LoVo (cell line): ENCODE data around the gene OTOP2.
"Not testable (repeated sequence)": the region's sequence is repeated elsewhere in the genome, so short reads cannot be mapped to it uniquely, and the experiment has no call there.

Experiments used
- DNase-seq: peaks from one replicate; pipeline ENCODE4 v3.0.0-alpha.2; 2016; ENCODE audit warnings: low spot score

OTOP2 gene

GRCh38 chr17:74952431-74953133 is 28.5 kb downstream of the OTOP2 start:
- DNase-seq: no peak

GRCh38 chr17:74953134-74953687 is 29.1 kb downstream of the OTOP2 start:
- DNase-seq: no peak

GRCh38 chr17:74954115-74954514 is 30.0 kb downstream of the OTOP2 start:
- no peak for DNase-seq

GRCh38 chr17:74954665-74955421 is 30.8 kb downstream of the OTOP2 start:
- DNase-seq: no peak

- no peak for DNase-seq
These were observed 32.0 kb downstream of the OTOP2 start for GRCh38 chr17:74956093-74956492.

GRCh38 chr17:74957935-74958740 is 34.1 kb downstream of the OTOP2 start:
- peak; percentile 62 for DNase-seq

GRCh38 chr17:74959826-74960515 is 35.9 kb downstream of the OTOP2 start:
- DNase-seq: no peak

- no peak for DNase-seq
These were observed 36.7 kb downstream of the OTOP2 start for GRCh38 chr17:74960570-74961342.

GRCh38 chr17:74961657-74962350 is 37.7 kb downstream of the OTOP2 start:
- peak; percentile 82 for DNase-seq

GRCh38 chr17:74962622-74963394 is 38.7 kb downstream of the OTOP2 start:
- DNase-seq: no peak

GRCh38 chr17:74963656-74964055 is 39.6 kb downstream of the OTOP2 start:
- DNase-seq: no peak

GRCh38 chr17:74964246-74964761 is 40.2 kb downstream of the OTOP2 start:
- DNase-seq: no peak

GRCh38 chr17:74964988-74965622 is 41.0 kb downstream of the OTOP2 start:
- DNase-seq: no peak

- DNase-seq: peak; percentile 16
These were observed 44.3 kb downstream of the OTOP2 start for GRCh38 chr17:74968361-74968780.

- DNase-seq: not testable (repeated sequence)
These were observed 45.4 kb downstream of the OTOP2 start for GRCh38 chr17:74969501-74969900.

- no peak for DNase-seq
These were observed 46.3 kb downstream of the OTOP2 start for GRCh38 chr17:74970395-74970794.

- no peak for DNase-seq
These were observed 47.2 kb downstream of the OTOP2 start for GRCh38 chr17:74971069-74971841.

- no peak for DNase-seq
These were observed 47.7 kb downstream of the OTOP2 start for GRCh38 chr17:74971842-74972106.
